IMR-90 (cell line): ENCODE results near the gene CAND2. TPM values are rescaled to one million over a fixed set of nuclear protein-coding genes. Genes with fewer than 3 reads are reported as not detected.

Experiments used
- ATAC-seq: fragments of 200-7000 bp; cut with Tn5 transposase; 2 replicates; pipeline ENCODE4 v1.9.1; 2020; ENCODE audit warnings: low read depth, mild to moderate bottlenecking, moderate library complexity
- BruUV-seq: library from RNA; stranded (reverse); fragments of 400-500 nt; replicated peaks from 2 replicates; lab custom pipeline; 2021; lab: Mats Ljungman, UMichigan
- CTCF ChIA-PET: fragments of 300-600 bp; formaldehyde crosslinking; extraction: SDS; loops from one replicate; lab custom pipeline; 2021; ENCODE audit warnings: antibody characterized with exemption; lab: Yijun Ruan, JAX
- POLR2A ChIA-PET: fragments of 300-600 bp; sonication (Branson Sonifier 250); formaldehyde crosslinking; loops from one replicate; lab custom pipeline; 2022; ENCODE audit warnings: antibody characterized with exemption; ENCODE audit not compliant: unreplicated experiment; lab: Charles Lee
- DNase-seq: peaks from one replicate; pipeline ENCODE4 v3.0.0; 2013
- H2AFZ ChIP-seq: replicated peaks from 2 replicates; pipeline ENCODE3; 2013; ENCODE audit warnings: low read length, mild to moderate bottlenecking; ENCODE audit not compliant: poor library complexity
- H2AK5ac ChIP-seq: 2 replicates; pipeline ENCODE4 v1.6.1; 2013; ENCODE audit warnings: low read depth, low read length, inconsistent platforms
- H2AK9ac ChIP-seq: replicated peaks from 2 replicates; pipeline ENCODE3; 2013; ENCODE audit warnings: mild to moderate bottlenecking, low read depth, low read length, moderate library complexity; ENCODE audit not compliant: poor library complexity
- H2BK120ac ChIP-seq: 2 replicates; pipeline ENCODE4 v1.6.1; 2013; ENCODE audit warnings: low read depth, low read length, inconsistent platforms
- H2BK15ac ChIP-seq: 3 replicates; pipeline ENCODE4 v1.6.1; 2013; ENCODE audit warnings: low read depth, low read length, inconsistent platforms
- H2BK20ac ChIP-seq: 2 replicates; pipeline ENCODE4 v1.6.1; 2013; ENCODE audit warnings: low read depth, mild to moderate bottlenecking, inconsistent platforms, low read length, moderate library complexity
- H2BK5ac ChIP-seq: 2 replicates; pipeline ENCODE4 v1.6.1; 2013; ENCODE audit warnings: mild to moderate bottlenecking, low read depth, low read length, inconsistent platforms; ENCODE audit not compliant: poor library complexity, severe bottlenecking
- H3K14ac ChIP-seq: replicated peaks from 2 replicates; pipeline ENCODE4 v1.6.1; 2013; ENCODE audit warnings: low read depth, low read length, inconsistent platforms
- H3K18ac ChIP-seq: 2 replicates; pipeline ENCODE4 v1.6.1; 2013; ENCODE audit warnings: low read depth, low read length, control low read depth
- H3K23ac ChIP-seq: 2 replicates; pipeline ENCODE4 v1.6.1; 2013; ENCODE audit warnings: low read depth, low read length, inconsistent platforms
- H3K27ac ChIP-seq: 2 replicates; pipeline ENCODE4 v1.5.1; 2013; ENCODE audit warnings: mild to moderate bottlenecking, control low read depth, low read length; ENCODE audit not compliant: insufficient read depth
- H3K27me3 ChIP-seq: 2 replicates; pipeline ENCODE4 v1.6.1; 2013; ENCODE audit warnings: low read length; ENCODE audit not compliant: control insufficient read depth, insufficient read depth
- H3K36me3 ChIP-seq: 2 replicates; pipeline ENCODE4 v1.6.1; 2013; ENCODE audit warnings: low read length, mixed read lengths; ENCODE audit not compliant: control insufficient read depth, insufficient read depth
- H3K4ac ChIP-seq: 2 replicates; pipeline ENCODE4 v1.6.1; 2013; ENCODE audit warnings: low read depth, low read length, inconsistent platforms
- H3K4me1 ChIP-seq: 2 replicates; pipeline ENCODE4 v1.6.1; 2013; ENCODE audit warnings: low read length, mixed read lengths; ENCODE audit not compliant: control insufficient read depth, insufficient read depth
- H3K4me2 ChIP-seq: 2 replicates; pipeline ENCODE4 v1.6.1; 2013; ENCODE audit warnings: low read depth, mild to moderate bottlenecking, control low read depth, low read length, moderate library complexity
- H3K4me3 ChIP-seq: 2 replicates; pipeline ENCODE4 v1.5.1; 2013; ENCODE audit warnings: low read depth, mild to moderate bottlenecking, control low read depth, low read length, moderate library complexity; ENCODE audit not compliant: insufficient read depth
- H3K56ac ChIP-seq: 2 replicates; pipeline ENCODE4 v1.6.1; 2013; ENCODE audit warnings: low read length, inconsistent platforms; ENCODE audit not compliant: insufficient read depth; ENCODE audit errors: extremely low read depth
- H3K79me1 ChIP-seq, 2 experiments: 2 replicates each; pipeline ENCODE4 v1.6.1; 2013; ENCODE audit warnings: low read length in 2 of 2, inconsistent platforms in 1 of 2, low read depth in 1 of 2
- H3K9ac ChIP-seq: 2 replicates; pipeline ENCODE4 v1.6.1; 2013; ENCODE audit warnings: low read depth, low read length, control low read depth
- H3K9me1 ChIP-seq: 2 replicates; pipeline ENCODE4 v1.6.1; 2013; ENCODE audit warnings: low read length, inconsistent platforms; ENCODE audit not compliant: insufficient read depth
- H3K9me3 ChIP-seq: 2 replicates; pipeline ENCODE4 v1.6.1; 2013; ENCODE audit warnings: low read length; ENCODE audit not compliant: control insufficient read depth, insufficient read depth
- H4K20me1 ChIP-seq: 2 replicates; pipeline ENCODE4 v1.6.1; 2013; ENCODE audit warnings: low read length, inconsistent platforms; ENCODE audit not compliant: insufficient read depth
- H4K5ac ChIP-seq: 2 replicates; pipeline ENCODE4 v1.6.1; 2013; ENCODE audit warnings: mild to moderate bottlenecking, low read depth, low read length, control low read depth
- H4K8ac ChIP-seq, 2 experiments: 2 replicates each; pipeline ENCODE4 v1.6.1; 2013; ENCODE audit warnings: low read depth in 2 of 2, low read length in 2 of 2, control low read depth in 1 of 2, inconsistent platforms in 1 of 2
- H4K91ac ChIP-seq: 2 replicates; pipeline ENCODE4 v1.6.1; 2013; ENCODE audit warnings: low read depth, low read length, inconsistent platforms; ENCODE audit not compliant: insufficient read depth
- RFX5 ChIP-seq: IDR thresholded peaks from 2 replicates; pipeline ENCODE4 v1.8.0; 2012; ENCODE audit warnings: low read depth, mild to moderate bottlenecking, low read length, moderate library complexity
- WGBS, 2 experiments: methylation state at CpG; one replicate each; pipeline versions ENCODE4 v1.1.5 to v1.1.7; 2013; ENCODE audit warnings: missing lambda C conversion rate in 2 of 2; ENCODE audit not compliant: insufficient read length in 1 of 2; ENCODE audit errors: extremely low coverage in 2 of 2; 5-methylcytosine and 5-hydroxymethylcytosine counted together
- dilution Hi-C: fragments of 300-500 bp; cut with HindIII; formaldehyde crosslinking; loops from one replicate; pipeline ENCODE4 v1.14.3; 2018; ENCODE audit warnings: low sequenced_read_pairs; ENCODE audit not compliant: unreplicated experiment
- in situ Hi-C: fragments of 300-500 bp; cut with MboI; formaldehyde crosslinking; loops from 3 replicates; pipeline ENCODE4 v1.14.3; 2019; ENCODE audit warnings: low sequenced_read_pairs, inconsistent platforms, mixed read lengths
- intact Hi-C: fragments of 100-400 bp; cut with micrococcal nuclease; formaldehyde crosslinking; loops from 2 replicates; pipeline ENCODE4 v1.10.0; 2022
- polyA plus RNA-seq, 3 experiments: library from polyadenylated mRNA; depleted of rRNA; stranded (reverse); fragments of >200 nt; gene quantifications; 2 replicates each; pipeline ENCODE4 v1.2.3, GENCODE V29; 2012; ENCODE audit warnings: low replicate concordance in 1 of 3
- total RNA-seq: library from RNA; depleted of rRNA; stranded (reverse); fragments of >200 nt; gene quantifications from 2 replicates; pipeline ENCODE4 v1.2.3, GENCODE V29; 2012
- TF ChIP-seq, protein P1 (sequence below): conservative IDR thresholded peaks from 2 replicates; pipeline ENCODE4 v1.5.1; 2012; ENCODE audit warnings: mild to moderate bottlenecking, low read depth, low read length, improper control_type of control experiment

The CAND2 gene
- total and polyA plus RNA-seq, 2 of the 4 experiments (the other 2 are of a cell fraction) = 2.9 to 4.9 TPM

DNA sequence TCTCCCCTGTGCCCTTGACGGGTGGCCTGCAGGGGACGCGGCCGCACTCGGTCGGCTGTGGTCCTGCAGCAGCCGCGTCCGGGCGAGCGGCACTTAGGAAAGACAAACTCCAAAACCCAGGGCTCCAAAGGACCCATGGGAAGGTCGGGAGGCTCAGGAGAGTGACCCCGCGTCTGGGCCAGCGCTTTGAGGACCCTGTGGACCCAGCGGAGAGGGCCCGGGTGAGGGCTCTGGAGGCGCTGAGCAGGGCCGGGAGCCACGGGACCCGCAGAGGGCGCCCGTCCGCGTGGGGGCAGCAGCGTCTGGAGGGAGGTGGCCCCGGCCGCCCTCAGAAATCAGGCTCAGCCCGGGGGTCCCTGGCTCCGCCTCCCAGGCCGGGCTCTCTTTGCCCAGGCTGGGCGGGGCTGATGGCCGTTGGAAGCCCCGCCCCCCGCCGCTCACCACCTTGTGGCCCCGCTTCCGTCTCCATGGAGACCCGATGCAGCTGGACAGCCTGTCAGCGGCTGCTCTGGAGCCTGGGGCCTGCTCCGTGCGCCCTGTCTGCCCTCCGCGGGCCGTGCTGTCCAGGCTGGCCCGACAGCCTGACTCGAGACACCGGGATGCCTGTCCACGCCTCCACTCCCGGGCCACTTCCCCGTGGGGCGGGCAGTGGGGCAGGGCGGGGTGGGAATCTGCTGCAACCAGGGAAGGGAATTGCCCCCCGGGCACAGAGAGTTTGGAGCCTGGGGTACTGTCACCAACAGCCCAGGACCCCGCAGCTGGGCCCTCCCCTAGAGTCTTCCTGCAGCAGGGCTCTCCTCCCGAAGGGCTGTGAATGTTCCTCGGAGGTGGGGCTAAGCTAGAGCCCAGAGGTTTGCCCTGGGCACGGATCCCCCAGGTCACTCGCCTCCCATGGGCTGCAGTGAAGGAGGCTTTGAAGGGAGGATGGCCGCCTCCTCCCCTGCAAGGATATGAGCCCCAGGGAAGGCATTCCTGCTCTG, 79.7 kb downstream of the CAND2 start:
- Histone ChIP-seq H3K9me3 (no peaks in the 10 kb centered on the region), H2BK120ac (no peak overlapping the region), H3K18ac (no peak overlapping the region), H3K56ac (no peak overlapping the region), H2AK9ac (peak overlapping the region; percentile 37), H3K27ac (no peak overlapping the region), H2AFZ (peak overlapping the region; percentile 86), H2BK20ac (no peak overlapping the region), H3K79me1 (no peaks in the 10 kb centered on the region), H4K20me1 (no peaks in the 10 kb centered on the region), H4K91ac (no peak overlapping the region), H3K9ac (no peak overlapping the region), H3K36me3 (no peaks in the 10 kb centered on the region), H3K23ac (no peak overlapping the region), H3K4me3 (no peak overlapping the region; the same call in 1 of the 2 replicates), H2BK15ac (no peak overlapping the region), H3K4me2 (peak overlapping the region; percentile 2; the same call in 1 of the 2 replicates), H3K4ac (no peak overlapping the region), H2AK5ac (no peak overlapping the region), H3K14ac (no peak overlapping the region), H3K27me3 (peaks cover 36% of the 10 kb centered on the region), H3K9me1 (no peaks in the 10 kb centered on the region), H4K8ac (no peak overlapping the region), H2BK5ac (no peak overlapping the region), H4K5ac (no peak overlapping the region), H3K4me1 (no peaks in the 10 kb centered on the region)
- CTCF ChIA-PET = no interaction called here
- ATAC-seq = peak; percentile 92
- BruUV-seq = no TSS peak
- TF ChIP-seq, protein P1, sequence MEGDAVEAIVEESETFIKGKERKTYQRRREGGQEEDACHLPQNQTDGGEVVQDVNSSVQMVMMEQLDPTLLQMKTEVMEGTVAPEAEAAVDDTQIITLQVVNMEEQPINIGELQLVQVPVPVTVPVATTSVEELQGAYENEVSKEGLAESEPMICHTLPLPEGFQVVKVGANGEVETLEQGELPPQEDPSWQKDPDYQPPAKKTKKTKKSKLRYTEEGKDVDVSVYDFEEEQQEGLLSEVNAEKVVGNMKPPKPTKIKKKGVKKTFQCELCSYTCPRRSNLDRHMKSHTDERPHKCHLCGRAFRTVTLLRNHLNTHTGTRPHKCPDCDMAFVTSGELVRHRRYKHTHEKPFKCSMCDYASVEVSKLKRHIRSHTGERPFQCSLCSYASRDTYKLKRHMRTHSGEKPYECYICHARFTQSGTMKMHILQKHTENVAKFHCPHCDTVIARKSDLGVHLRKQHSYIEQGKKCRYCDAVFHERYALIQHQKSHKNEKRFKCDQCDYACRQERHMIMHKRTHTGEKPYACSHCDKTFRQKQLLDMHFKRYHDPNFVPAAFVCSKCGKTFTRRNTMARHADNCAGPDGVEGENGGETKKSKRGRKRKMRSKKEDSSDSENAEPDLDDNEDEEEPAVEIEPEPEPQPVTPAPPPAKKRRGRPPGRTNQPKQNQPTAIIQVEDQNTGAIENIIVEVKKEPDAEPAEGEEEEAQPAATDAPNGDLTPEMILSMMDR = peak; percentile 14; the same call in 1 of the 2 replicates
- no peak for TF ChIP-seq RFX5
- POLR2A ChIA-PET = no interaction called here
- dilution Hi-C loops (no loop called here), intact Hi-C loops (no loop called here), in situ Hi-C loops (loop anchor here (25.0 kb wide), 1 partner anchor 739 kb away; no protein-coding TSS in a partner anchor)
- 21% methylated on average over 28 of the region's 60 CpGs; no CpG with 5 or more reads in 1 of the 2 experiments for WGBS, 2 experiments
- no peak for DNase-seq
